GM21528 (cell line): ENCODE data around the gene OTUD5.

ENCODE experiments used
- ATAC-seq: cut with Tn5 transposase; IDR thresholded peaks from one replicate; pipeline ENCODE4 v1.9.1; 2021; ENCODE audit warnings: mild to moderate bottlenecking, moderate library complexity; ENCODE audit not compliant: unreplicated experiment, low FRiP score

OTUD5 gene

DNA sequence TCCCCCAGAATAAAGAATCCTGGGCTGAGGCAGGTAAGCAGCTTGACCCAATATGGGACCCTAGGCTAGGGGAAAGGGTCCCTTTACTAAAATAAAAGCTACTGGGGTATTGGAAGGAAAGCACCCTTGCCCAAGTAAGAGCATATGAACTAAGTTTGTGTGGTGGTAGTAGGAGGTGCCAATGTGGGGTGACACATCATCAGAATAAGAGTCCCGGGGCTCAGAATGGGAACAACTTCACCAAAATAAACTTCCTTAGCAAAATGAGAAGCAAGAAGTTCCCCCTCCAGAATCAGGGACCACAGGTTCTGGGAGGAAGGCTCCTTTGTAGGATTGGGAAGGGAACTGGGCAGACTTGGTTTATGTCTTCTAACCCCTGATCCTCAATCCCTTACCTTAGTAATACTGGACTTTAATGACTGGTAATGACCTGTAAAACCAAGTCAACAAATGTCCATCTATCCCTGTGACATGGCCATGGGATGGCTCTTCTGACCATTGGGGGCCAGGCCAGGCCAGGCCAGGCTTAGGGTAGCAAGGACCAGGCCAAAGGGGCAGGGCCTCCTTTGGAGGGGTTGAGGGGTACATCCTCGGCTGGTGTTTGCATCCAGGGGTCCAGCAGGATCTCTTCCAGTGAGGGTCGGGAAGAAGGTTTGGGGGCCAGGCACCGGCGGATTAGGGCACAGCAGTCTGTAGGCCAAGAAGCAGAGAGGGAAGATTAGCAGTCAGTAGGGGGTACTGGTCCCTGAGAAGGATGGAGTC, 43.6 kb downstream of the OTUD5 start:
- no peak for ATAC-seq

DNA sequence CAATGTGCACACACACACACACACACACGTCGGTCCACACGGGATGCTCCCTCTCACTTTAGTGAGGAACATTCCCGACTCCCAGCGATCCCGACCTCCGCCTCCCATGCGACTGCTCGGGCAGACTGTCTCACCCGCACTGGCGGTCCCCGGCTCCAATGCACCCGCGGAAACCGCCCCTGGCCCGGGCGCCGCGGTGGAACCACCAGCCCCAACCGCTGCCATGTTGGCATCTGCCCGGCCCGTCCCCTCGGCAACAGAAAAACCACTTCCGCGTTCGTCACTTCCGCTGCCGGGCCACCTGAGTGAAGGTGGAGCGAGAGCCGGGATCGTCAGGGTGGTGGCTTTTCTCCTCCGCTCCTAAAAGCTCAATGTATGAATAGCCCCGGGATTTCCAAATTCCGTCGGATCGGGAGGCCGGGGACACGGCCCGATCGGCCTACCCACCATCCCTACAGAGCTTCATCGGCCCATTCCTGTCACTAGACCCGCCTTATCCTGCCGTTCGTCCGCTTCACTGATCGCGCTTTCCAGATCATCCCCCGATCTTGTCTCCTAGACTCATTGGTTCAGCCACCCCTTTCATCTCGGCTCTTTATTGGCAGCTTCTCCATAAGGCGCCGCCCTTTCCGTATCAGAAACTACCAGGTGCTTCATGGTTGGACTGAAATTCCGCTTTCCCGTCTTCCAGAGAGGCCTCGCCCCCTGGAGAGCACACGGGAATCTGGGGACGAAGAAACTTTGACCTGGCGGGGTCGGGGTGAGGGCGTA, 45.8 kb downstream of the OTUD5 start, which contains the start of gene SLC35A2:
SLC35A2 (minus strand) TSS at position 235 of the 771 bp plus-strand sequence; CDS start at position 225, 10 bp downstream.
- ATAC-seq, result peak; percentile 68

DNA sequence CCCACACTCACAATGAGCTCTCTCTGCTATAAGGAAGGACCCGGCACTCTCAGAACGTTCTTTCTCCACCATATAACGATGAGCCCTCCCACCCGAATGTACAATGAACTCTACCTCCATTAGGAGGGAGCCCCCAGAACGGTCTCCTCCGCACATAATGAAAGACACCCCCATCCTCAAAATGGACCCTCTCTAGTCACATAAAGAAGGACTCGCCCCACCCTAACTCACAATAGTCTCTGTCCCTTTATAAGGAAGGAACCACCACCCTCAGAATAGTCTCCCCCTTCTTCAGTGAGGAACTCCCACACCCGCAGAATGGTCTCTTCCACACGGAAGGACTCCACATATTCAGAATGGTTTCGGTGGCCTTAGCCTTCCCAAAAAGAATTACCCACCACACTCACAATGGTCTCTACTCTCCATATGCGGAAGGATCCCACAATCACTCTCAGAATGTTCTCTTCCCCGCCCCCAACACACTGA, 46.4 kb downstream of the OTUD5 start:
- ATAC-seq, result no peak

DNA sequence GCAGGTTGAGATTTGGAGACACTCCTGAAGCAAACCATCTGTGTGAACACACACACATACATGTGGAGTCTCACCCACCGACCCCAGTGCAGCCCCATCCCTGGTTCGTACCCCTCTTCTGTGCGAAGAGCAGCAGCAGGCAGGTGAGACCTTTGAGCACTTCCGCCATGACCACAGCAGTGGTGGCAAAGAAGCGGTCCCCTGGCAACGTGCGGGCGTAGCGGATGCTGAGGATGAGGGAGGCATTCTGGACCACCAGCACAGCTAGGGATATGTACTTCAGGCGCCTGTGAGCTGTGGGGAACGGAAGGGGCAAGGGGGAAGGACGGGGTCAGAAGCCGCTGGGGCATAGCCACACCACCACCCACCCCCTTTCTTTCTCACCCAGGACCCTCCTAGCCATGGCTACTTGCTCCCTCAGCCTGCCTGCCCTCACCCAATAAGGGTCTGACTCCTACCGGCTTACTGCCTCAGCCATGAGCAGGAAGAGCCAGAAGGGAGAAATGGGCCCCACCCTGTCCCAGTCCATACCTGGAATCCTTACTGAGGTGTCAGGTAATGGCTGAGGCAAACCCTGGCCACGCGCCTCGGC, 47.6 kb downstream of the OTUD5 start:
- ATAC-seq, result no peak

DNA sequence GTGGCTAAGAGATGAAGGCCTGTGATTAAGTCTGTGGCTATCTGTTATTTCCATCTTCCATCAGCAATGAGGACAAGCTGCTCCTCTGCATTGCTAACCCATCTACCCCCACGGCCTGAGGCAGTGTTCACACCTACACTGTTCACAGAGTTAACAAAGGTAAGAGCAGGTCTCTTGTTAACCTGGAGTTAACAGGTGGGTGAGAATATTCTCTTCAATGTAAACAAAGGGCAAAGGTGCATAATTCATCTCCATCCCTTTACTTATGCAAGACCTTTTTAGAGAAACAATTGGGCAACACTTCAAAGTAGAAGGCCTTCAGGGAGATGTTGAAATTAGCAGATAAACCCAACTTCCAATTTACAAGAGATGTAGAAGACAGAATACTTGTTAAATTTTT, 48.8 kb downstream of the OTUD5 start:
- ATAC-seq, result no peak

DNA sequence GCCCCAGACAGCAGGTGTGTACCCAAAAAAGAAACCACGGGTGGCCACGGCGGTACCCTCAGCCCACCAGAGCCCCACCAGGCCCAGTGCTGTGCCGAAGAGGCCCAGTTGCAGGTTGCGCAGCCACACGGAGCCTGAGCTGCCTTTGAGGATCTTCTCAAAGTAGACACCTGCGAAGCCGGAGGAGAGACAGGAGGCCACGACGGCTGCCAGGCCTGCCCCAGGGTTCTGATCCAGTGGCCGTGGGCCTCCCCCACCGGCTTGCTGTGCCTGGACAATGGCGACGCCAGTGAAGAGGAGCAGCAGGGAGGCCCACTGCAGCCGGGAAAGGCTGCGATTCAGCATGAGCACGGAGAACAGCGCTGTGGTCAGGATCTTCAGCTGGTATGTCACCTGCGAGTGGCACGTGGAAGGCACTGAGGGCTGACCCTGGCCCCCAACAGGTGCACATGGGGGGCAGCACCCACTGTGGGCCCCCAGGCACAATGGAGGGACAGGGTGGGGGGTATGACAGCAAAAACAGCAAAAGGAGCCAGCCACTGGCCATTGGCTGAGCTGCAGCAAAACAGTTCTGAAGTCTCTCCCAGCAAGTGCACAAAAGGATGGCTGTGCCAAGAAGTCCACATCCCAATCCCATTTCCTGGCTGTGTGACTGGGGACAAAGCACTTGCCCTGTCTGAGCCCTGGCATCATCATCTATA, 52.2 kb downstream of the OTUD5 start:
- no peak for ATAC-seq

DNA sequence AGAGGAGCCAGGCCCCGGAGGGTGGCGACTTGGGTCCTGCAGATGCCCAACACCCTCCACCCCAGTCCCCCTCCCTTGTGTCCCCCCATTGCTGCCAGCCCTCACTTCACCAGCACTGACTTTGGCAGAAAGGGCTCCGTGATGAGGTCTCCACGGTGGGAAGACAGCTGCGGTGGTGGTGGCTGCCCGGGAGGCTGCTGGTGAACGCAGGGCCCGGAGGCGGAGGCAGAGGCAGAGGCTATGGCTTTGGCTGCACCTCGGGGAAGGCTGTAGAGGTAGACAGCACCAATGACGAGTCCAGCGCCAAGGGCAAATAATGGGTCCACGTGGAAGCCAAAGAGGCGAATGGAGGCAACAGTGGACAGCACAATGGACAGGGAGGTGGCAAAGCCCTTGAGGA, 52.8 kb downstream of the OTUD5 start:
- ATAC-seq, result no peak

DNA sequence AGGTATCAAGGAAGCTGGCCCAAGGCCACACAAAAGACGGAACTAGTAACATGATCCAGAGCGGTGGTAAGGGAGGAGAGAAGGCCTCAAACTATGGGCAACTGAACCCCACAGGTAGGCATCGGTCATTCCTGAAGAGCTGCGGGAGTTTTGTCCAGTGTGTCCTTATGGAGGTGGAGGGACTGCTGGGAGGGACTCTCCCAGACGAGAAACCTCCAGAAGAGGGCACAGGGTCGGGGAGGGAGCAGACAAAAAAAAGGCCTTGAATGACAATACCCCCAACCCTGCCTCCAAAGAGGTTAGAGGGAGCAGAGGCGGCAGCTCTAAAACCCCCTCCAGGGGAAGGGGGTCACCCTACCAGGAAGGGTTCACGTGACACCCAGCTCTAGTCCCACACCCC, 53.2 kb downstream of the OTUD5 start:
- no peak for ATAC-seq

DNA sequence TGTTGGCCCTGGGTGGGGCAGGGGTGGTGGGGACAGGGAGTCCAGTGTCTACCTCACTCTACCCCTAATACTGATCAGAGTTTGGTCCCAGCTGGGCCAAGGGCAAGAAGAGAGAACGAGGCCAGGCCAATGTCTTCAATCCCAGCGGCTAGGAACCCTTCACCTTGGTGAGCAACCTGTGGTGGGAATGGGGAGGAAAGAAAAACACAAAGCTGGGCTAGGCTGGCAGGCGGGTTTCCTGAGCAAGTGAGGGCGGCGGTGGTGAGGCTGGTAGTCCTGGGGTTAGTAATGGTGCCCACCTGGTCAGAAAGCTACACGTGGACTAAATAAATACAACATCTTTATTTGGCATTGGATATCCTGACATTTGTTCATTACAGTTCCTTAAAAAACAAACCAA, 54.1 kb downstream of the OTUD5 start:
- ATAC-seq, result no peak

DNA sequence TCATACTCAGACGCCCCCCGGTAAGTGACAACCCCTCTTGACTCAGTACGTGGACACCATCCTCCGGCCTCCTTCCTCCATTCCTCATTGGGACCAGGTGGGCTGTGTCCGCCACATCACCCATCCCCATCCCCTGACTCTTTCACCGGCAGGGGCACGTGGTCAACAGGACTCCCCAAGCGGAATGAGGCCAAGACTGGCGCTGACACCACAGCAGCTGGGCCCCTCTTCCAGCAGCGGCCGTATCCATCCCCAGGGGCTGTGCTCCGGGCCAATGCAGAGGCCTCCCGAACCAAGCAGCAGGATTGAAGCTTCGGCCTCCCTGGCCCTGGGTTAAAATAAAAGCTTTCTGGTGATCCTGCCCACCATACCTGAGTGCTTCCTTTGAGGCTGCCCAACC, 54.6 kb downstream of the OTUD5 start:
- ATAC-seq, result no peak

DNA sequence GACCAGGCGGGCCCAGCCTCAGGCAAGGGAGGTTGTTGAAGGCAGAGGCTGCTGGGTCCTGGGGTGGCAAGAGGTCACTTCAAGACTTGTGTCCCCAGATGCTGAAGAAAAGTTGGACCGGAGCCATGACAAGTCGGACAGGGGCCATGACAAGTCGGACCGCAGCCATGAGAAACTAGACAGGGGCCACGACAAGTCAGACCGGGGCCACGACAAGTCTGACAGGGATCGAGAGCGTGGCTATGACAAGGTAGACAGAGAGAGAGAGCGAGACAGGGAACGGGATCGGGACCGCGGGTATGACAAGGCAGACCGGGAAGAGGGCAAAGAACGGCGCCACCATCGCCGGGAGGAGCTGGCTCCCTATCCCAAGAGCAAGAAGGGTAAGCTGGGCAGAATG, 55.3 kb downstream of the OTUD5 start:
- no peak for ATAC-seq

DNA sequence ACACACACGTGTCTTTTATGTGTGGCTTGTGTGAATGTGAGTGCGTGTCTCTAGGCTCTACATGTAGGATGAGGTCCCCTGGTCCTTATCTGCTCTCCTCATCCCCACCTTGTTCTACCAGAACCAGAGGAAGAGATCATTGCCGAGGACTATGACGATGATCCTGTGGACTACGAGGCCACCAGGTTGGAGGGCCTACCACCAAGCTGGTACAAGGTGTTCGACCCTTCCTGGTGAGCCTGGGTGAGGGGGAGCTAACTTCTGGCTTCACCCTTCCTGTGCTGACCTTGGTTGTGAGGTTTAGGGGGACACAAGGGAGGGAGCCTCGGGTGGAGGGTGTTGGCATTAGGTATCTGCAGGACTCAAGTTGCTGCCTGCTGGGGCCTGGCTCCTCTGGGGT, 56.3 kb downstream of the OTUD5 start:
- no peak for ATAC-seq

DNA sequence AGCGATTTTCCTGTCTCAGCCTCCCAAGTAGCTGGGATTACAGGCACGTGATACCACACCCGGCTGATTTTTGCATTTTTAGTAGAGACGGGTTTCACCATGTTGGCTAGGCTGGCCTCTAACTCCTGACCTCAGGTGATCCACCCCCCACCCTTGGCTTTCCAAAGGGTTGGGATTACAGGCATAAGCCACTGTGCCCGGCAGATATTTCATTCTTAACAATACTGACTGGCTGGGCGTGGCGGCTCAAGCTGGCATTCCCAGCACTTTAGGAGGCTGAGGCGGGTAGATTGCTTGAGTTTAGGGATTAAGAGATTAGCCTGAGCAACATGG, 58.4 kb downstream of the OTUD5 start:
- no peak for ATAC-seq

DNA sequence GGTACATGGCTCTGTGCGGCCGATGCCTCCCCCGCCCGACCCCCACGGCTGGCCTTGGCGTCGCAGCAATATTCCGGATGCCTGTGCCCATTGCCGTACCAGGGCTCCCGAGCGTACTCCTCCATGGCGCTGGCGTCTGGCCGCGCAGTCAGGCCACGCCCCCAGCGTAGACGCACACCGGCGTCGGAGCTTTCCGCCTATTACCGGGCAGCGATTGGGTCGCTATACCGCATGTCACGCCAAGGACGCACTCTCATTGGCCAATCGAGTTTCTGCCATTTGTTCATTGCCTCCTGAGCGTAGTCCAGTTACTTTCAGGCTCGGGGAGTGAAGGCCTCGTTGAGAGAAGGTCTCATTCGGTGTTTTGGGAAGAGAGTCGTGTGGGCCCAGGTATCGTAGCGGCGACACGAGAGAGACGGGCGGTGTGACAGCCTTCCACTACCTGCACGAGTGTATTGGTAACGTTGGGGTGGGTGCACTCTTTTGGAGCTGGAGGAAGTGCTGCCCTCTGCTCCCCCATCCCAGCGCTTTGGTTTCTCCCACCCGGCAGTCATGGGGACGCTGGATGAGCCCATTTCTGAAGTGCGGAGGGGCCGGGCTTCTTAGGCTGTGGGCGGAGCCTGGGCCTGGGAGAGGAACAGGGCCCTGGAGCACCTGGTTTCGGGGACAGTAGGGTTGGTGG, 59.6 kb downstream of the OTUD5 start, which contains the start of the genes PQBP1 and TIMM17B:
PQBP1 (plus strand) TSS at position 306 of the 682 bp plus-strand sequence. CDS start 580 bp downstream, outside the sequence.
TIMM17B (minus strand) TSS at position 144 of the 682 bp plus-strand sequence; CDS start at position 125, 19 bp downstream.
- peak; percentile 91 for ATAC-seq

DNA sequence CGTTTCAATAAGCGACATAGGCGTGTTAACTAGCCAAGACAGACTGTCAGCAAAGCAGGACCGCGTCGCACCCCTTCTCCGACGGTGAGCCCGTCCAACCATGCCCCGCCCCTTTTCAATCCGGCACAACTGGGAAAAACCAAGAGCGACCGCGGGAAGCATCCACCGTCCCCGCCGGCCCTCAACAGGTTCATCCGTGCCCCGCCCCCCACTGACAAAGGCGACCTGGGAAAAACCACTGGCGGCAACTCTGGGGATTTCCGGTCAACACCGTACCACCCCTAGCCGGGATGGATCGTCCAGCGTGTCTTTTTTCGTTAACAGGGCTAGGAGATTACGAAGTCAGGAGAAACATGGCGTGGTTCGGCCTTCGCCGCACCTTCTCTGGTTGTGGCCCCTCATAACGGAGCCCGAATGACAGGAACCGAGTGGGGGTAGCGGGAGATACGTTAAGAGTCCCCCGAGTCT, 60.2 kb downstream of the OTUD5 start:
- ATAC-seq, result peak; percentile 11

DNA sequence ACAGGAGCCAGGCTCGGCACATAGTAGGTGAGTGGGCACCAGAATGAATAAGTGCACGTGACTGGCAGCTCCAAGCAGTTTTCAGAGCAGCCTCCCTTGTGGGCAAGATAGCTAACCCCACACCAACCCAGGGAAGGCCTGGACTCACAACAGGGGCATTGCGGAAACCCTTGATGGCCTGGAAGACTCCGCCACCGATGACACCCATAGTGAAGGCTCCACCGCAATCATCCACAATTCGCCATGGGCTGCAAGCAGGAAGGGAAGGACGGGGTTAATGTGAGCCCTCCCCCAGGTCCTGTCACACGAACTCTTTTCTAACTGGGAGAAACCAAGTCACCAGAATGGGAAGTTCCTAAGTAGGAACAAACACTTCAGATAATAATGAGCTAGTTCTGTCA, 60.8 kb downstream of the OTUD5 start:
- ATAC-seq, result no peak

DNA sequence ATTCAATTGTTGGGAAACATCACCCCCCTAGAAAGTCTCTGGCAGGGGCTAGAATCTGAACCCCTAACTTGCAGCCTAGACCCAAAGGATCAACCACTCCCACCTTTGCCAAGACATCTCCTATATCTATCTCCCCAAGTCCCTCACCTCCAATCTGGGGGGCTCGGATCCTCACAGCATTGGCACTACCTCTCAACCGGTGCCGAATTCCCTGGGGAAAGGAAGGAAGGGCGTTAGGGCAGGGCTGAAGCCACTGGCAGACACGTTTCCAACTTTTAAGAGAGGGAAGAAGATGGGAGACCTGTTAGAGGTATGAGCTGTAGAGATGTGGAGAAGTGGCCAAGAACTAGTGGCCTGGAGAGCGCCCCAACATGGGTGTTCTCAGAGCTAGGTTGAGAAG, 62.5 kb downstream of the OTUD5 start:
- no peak for ATAC-seq

DNA sequence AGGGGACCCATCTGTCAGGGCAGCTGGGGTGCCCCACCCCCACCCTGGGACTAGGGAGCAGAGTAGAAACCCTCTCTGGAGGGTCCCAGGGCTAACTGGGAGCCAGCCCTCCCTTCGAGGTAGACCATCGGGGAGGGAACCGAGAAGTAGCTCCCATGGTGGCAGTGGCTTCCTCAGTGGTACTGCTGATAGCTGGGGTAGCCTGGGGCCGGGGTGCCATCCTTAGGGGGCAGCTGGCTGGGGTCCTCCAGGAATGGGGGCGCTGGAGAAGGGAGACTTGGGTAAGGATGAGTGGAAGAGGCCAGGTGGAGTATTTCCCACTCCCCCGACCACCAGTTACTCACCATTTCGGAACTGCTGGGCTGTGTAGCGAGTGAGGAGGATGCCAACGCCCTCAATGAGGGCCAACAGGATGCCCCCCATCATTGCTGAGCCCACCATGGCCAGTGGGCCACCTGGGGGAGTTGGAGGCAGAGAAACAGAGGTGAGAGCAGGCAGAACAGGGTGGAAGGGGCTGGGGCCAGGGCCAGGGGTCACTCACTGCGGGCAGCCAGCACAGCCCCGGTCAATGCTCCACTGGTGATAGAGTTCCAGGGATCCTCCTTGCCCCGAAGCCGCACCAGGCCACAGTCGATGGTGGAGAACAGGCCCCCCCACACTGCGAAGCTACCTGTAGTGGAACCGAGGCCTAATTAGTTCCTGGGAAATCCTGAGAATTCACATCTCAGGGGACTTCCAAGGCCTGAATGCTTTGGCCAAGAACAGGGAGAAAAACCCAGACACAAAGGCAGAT, 63.7 kb downstream of the OTUD5 start:
- ATAC-seq, result no peak

DNA sequence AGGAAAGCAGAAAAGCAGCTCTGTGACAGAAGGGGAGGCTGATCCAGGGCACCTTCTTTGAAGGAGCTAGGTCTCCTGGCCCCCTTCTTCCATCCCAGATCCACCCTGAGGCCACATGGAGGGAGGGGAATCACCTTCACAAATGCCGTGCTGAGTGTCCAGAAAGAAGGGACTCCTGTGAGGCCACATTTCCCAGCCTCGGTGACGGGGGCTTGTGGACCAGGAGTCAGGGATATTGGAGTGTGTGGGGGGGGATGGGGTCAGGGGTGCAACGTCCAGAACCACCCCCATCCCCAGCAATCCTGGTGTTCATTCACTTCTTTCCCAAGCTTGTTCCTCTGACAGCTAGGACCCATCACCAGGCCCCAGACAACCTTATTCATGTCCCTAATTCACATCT, 64.5 kb downstream of the OTUD5 start:
- ATAC-seq, result no peak
